ENCODE measurements around the gene DNAH1.

The DNAH1 gene

DNA sequence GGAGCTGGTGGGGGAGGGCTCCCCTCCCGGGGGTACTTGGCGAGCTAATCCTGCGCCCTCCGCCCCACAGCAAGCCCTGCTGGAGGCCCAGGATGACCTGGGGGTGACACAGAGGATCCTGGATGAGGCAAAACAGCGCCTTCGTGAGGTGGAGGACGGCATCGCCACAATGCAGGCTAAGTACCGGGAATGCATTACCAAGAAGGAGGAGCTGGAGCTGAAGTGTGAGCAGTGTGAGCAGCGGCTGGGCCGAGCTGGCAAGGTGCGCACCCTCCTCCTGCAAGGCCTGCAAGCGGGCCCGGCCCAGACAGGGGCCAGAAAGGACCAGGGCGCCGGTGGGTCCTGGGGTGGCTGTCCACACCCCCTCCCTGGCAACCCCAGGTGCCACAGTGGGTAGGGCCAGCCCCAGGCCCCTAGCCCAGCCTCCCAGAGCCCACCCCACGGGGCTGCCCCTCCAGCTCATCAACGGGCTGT is 72.3 kb downstream of the DNAH1 start:
- no peak for DNase-seq (ENCODE audit: low read depth)

- no peak for DNase-seq (ENCODE audit: low read depth)
Measured at GRCh38 chr3:52388933-52389332, 72.8 kb downstream of the DNAH1 start.

DNA sequence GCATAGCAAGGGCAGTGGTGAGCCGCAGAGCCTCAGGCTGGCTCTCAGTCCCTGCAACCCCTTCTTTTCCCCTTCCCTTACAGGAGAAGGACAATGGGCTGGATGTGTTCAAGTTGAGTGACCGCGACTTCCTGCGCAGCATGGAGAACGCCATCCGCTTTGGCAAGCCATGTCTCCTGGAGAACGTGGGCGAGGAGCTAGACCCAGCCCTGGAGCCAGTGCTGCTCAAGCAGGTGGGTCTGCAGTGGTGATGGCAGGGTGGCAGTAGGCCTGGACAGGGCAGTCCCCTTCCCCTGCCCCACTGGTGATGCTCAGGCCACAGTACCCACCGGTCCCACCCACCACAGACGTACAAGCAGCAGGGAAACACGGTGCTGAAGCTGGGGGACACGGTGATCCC is 75.0 kb downstream of the DNAH1 start:
- DNase-seq (ENCODE audit: low read depth): no peak

DNA sequence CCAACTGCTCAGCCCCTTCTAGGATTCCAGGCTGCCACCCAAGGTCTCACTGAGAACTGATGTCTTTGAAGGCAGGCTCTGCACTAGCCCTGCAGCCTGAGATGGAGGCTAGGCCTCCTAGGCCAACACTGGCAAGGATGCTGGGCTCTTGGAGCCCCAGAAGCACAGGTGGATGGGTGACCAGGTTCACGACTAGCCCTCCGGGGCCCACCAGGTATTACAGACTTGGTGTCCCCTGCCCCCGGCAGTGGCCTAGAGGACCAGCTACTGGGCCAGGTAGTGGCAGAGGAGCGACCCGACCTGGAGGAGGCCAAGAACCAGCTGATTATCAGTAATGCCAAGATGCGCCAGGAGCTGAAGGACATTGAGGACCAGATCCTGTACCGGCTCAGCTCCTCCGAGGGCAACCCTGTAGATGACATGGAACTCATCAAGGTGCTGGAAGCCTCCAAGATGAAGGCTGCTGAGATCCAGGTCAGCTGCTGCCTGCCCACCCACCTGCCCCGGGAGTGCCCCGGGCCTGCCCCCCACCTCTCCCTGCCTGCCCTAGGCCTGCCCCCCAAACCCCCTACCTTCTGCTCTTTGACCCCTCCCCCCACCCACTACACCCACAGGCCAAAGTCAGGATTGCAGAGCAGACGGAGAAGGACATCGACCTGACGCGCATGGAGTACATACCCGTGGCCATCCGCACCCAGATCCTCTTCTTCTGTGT is 76.3 kb downstream of the DNAH1 start:
- no peak for DNase-seq (ENCODE audit: low read depth)

DNA sequence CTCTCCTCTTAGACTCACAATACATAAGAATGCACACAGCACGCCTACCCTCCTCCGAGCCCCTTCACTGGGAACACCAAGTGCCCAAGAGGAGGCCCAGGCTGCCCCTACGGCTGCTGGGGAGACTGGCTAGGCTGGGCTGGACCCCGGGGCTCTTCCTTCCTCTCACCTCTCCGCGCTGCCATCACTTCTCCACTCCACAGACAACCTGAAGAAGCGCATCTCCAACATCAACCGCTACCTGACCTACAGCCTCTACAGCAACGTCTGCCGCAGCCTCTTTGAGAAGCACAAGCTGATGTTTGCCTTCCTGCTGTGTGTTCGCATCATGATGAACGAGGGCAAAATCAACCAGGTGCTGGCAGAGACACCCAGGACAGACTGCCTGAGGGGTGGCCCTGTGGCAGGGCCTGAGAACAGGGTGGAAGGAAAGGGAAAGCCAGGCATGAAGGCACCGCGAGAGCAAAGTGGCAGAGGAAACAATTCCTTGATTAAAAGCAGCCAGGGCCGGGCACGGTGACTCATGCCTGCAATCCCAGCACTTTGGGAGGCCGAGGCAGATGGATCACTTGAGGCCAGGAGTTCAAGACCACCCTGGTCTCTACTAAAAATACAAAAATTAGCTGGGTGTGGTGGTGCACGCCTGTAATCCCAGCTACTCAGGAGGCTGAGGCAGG is 77.2 kb downstream of the DNAH1 start:
- DNase-seq (ENCODE audit: low read depth): no peak

GRCh38 chr3:52393959-52394670 is 78.0 kb downstream of the DNAH1 start:
- no peak for DNase-seq (ENCODE audit: low read depth)

GRCh38 chr3:52394751-52395502 is 78.8 kb downstream of the DNAH1 start:
- DNase-seq (ENCODE audit: low read depth): no peak

DNA sequence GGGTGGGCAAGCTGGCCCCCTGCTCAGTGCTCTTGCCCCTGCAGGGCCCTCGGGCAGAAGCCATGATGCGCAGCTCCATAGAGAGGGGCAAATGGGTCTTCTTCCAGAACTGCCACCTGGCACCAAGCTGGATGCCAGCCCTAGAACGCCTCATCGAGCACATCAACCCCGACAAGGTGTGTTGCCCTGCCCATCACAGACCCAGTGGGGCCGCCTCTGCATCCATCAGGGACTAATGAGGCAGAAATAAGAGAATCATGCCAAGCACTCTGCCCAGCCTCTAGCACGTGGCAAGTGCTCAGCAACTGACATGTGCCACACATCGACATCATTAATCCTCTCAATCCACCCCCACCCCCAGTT is 79.4 kb downstream of the DNAH1 start:
- no peak for DNase-seq (ENCODE audit: low read depth)

DNA sequence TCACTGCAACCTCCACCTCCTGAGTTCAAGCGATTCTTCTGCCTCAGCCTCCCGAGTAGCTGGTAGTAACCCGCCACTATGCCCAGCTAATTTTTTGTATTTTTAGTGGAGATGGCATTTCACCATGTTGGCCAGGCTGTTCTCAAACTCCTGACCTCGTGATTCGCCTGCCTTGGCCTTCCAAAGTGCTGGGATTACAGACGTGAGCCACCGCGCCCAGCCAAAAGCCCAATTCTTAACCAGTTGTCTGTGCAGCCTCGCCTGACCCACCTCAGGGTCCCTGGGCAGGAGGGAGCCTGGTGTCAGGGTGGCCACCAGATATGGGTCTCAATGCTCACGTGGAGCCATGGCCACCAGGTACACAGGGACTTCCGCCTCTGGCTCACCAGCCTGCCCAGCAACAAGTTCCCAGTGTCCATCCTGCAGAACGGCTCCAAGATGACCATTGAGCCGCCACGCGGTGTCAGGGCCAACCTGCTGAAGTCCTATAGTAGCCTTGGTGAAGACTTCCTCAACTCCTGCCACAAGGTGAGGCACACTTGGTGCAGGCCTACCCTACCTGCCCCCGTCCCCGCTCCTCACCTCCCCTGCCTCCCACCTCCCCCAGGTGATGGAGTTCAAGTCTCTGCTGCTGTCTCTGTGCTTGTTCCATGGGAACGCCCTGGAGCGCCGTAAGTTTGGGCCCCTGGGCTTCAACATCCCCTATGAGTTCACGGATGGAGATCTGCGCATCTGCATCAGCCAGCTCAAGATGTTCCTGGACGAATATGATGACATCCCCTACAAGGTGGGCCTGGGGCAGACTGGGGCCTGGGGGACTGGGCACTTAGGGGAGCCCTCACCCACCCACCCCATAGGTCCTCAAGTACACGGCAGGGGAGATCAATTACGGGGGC is 80.1 kb downstream of the DNAH1 start:
- DNase-seq (ENCODE audit: low read depth): no peak

GRCh38 chr3:52396907-52397591 is 80.9 kb downstream of the DNAH1 start:
- no peak for DNase-seq (ENCODE audit: low read depth)

DNA sequence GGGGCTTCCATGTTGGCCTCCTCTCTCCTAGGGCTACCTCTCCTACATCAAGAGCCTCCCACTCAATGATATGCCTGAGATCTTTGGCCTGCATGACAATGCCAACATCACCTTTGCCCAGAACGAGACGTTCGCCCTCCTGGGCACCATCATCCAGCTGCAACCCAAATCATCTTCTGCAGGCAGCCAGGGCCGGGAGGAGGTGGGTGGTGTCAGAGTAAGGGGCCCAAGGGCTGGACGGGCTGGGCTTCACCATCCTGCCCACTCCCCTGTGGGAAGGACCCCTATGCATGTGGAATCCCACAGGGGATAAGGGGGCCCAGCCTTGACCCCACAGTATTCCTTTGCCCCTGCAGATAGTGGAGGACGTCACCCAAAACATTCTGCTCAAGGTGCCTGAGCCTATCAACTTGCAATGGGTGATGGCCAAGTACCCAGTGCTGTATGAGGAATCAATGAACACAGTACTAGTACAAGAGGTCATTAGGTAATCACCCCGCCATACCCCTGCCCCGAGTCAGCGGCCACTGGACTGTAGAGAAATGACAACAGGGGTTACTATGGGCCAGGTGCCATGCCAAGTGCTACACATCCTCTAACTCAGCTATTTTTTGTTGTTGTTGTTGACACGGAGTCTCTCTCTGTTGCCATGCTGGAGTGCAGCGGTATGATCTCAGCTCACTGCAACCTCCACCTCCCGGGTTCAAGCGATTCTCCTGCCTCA is 81.7 kb downstream of the DNAH1 start:
- DNase-seq (ENCODE audit: low read depth): no peak

- no peak for DNase-seq (ENCODE audit: low read depth)
Measured at GRCh38 chr3:52398670-52399081, 82.6 kb downstream of the DNAH1 start.

DNA sequence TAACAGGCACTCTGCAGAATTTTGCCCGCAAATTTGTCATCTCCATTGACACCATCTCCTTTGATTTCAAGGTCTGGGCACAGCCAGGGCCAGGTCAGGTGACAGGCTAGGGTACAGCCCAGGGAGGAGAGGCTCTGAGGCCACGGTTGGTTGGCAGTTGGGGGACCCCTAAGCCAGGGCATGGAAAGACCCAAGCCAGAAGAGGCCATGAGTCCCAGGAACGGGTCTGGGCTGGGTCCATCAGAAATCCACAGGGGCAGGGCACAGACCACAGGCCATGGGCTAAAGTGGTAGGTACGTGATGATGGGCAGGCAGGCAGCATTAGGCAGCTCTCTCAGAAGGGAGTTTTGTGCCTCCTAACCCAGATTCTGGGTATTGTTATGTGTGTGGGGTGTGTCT is 83.0 kb downstream of the DNAH1 start:
- no peak for DNase-seq (ENCODE audit: low read depth)

DNA sequence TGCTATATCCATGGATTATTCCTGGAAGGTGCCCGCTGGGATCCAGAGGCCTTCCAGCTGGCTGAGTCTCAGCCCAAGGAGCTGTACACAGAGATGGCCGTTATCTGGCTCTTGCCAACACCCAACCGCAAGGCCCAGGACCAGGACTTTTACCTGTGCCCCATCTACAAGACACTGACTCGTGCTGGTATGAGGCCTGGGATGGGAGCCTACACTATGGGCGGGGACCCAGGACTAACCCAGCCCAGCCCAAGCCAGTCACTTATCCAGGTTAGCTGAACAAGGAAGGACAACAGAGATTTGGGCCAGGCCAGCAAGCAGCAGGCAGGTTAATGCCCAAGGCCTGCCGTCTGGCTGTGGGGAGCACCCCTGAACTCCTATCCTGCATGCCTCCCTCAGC is 83.5 kb downstream of the DNAH1 start:
- DNase-seq (ENCODE audit: low read depth): no peak

DNA sequence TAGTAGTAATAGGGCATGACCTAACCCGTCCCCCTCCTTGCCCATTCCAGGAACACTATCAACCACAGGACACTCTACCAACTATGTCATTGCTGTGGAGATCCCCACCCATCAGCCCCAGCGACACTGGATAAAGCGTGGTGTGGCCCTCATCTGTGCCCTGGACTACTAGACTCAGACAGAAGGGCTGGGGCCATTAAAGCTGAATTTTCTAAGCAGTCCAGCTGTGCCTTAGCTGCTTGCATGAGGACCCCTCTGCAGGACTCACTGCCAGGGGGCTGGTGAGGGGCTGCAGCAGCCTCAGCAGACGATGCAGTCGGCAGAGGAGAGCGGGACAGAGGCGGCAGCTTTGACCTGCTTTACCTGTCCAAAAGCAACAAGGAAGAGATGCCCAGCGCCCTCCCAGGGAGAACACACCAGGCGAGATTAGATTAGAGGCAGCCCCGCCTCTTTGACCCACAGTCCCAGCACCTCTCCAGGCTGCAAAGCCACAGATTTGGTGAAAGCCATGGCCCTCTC is 84.2 kb downstream of the DNAH1 start:
- no peak for DNase-seq (ENCODE audit: low read depth)

- no peak for DNase-seq (ENCODE audit: low read depth)
Measured at GRCh38 chr3:52401021-52401420, 84.9 kb downstream of the DNAH1 start.

DNA sequence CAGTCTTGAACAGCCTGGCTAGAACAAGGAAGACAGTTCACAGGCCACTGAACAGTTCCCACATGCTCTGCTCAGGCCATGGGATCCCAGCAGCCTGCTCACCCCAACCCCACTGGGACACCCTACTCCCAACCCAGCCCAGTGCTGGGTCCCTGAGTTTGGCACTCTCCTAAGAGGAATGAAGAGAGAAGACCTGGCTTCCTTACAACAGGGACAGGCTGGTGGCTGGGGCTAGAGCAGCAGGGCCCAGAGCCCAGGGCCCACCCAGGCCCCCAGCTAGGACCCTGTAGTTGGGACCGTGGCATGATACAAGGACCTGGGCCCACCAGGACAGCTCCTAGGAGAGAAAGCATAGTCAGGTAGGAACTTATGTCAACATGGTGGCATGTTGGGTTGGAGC is 85.4 kb downstream of the DNAH1 start:
- DNase-seq (ENCODE audit: low read depth): no peak

GRCh38 chr3:52402101-52402521 is 86.0 kb downstream of the DNAH1 start:
- no peak for DNase-seq (ENCODE audit: low read depth)

DNA sequence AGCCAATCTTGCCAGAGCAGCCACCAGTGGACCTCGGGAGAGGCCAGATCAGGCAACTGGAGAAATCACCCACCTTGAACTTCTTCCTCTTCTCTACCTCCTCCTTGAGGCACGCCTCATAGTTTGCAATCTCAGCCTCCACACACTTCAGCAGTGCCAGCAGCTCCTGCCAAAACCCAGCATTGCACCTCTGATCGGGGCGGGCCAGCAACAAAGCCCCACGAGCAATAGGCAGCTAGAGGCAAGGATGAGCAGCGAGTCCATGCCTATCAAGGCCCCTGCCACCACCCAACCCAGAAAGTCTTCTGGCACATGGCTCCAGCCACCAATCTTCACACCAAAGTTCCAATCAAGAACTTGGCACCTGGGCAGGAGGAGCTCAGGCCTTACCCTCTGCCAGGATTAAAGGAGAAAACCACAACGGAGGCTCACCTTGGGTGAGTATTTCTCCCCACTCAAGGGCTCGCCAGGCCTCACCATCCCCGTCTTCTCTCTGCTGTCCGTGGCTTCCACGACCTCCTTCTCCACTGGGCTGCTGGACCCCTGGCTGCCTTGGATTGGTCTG is 86.7 kb downstream of the DNAH1 start:
- DNase-seq (ENCODE audit: low read depth): no peak

Data from activated T-cell treated with anti-CD3 and anti-CD28 coated beads for 24 hours (primary cell).